ENCODE measurements around the gene LYAR. TPM values are rescaled to one million over a fixed set of nuclear protein-coding genes. Genes with fewer than 3 reads are reported as not detected.

The LYAR gene
- total RNA-seq, 4 donors from 2014 or later = 2.8 to 6.3 (median 4.4) TPM

- no peak overlapping the region for H3K4me3 ChIP-seq
- no peak for TF ChIP-seq POLR2A (IDR thresholded peaks at IDR 0.05)
- TF ChIP-seq, protein P1, sequence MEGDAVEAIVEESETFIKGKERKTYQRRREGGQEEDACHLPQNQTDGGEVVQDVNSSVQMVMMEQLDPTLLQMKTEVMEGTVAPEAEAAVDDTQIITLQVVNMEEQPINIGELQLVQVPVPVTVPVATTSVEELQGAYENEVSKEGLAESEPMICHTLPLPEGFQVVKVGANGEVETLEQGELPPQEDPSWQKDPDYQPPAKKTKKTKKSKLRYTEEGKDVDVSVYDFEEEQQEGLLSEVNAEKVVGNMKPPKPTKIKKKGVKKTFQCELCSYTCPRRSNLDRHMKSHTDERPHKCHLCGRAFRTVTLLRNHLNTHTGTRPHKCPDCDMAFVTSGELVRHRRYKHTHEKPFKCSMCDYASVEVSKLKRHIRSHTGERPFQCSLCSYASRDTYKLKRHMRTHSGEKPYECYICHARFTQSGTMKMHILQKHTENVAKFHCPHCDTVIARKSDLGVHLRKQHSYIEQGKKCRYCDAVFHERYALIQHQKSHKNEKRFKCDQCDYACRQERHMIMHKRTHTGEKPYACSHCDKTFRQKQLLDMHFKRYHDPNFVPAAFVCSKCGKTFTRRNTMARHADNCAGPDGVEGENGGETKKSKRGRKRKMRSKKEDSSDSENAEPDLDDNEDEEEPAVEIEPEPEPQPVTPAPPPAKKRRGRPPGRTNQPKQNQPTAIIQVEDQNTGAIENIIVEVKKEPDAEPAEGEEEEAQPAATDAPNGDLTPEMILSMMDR (IDR thresholded peaks at IDR 0.05) = no peak
- no peak overlapping the region for H3K27ac ChIP-seq
- no peaks in the 10 kb centered on the region for H3K4me1 ChIP-seq
- no peaks in the 10 kb centered on the region for H3K9me3 ChIP-seq
- DNase-seq = peak in 1 of 3 donors; percentile 57
- no peaks in the 10 kb centered on the region for H3K36me3 ChIP-seq
- no peaks in the 10 kb centered on the region for H3K27me3 ChIP-seq
Measured at GRCh38 chr4:4333265-4333706, 43.3 kb upstream of the LYAR start.

- Histone ChIP-seq H3K4me3 (no peak overlapping the region), H3K9me3 (no peaks in the 10 kb centered on the region), H3K27me3 (no peaks in the 10 kb centered on the region), H3K27ac (no peak overlapping the region), H3K4me1 (no peaks in the 10 kb centered on the region), H3K36me3 (no peaks in the 10 kb centered on the region)
- DNase-seq = no peak
- TF ChIP-seq, protein P1 (IDR thresholded peaks at IDR 0.05) = no peak
- no peak for TF ChIP-seq POLR2A (IDR thresholded peaks at IDR 0.05)
Measured at GRCh38 chr4:4332529-4332928, 42.6 kb upstream of the LYAR start.

- no peak for TF ChIP-seq POLR2A (IDR thresholded peaks at IDR 0.05)
- TF ChIP-seq, protein P1 (IDR thresholded peaks at IDR 0.05) = no peak
- no peaks in the 10 kb centered on the region for H3K9me3 ChIP-seq
- H3K27ac ChIP-seq = no peak overlapping the region
- no peaks in the 10 kb centered on the region for H3K4me1 ChIP-seq
- no peaks in the 10 kb centered on the region for H3K27me3 ChIP-seq
- no peaks in the 10 kb centered on the region for H3K36me3 ChIP-seq
- peak in 1 of 3 donors; percentile 36 for DNase-seq
- no peak overlapping the region for H3K4me3 ChIP-seq
Measured at GRCh38 chr4:4330794-4331193, 40.8 kb upstream of the LYAR start.

GRCh38 chr4:4329496-4329895 lies 39.5 kb upstream of the LYAR start:
- TF ChIP-seq, protein P1 (IDR thresholded peaks at IDR 0.05) = no peak
- TF ChIP-seq POLR2A (IDR thresholded peaks at IDR 0.05) = no peak
- no peaks in the 10 kb centered on the region for H3K27me3 ChIP-seq
- H3K4me1 ChIP-seq = no peaks in the 10 kb centered on the region
- no peaks in the 10 kb centered on the region for H3K36me3 ChIP-seq
- no peak for DNase-seq
- no peaks in the 10 kb centered on the region for H3K9me3 ChIP-seq
- no peak overlapping the region for H3K4me3 ChIP-seq
- H3K27ac ChIP-seq = no peak overlapping the region

DNA sequence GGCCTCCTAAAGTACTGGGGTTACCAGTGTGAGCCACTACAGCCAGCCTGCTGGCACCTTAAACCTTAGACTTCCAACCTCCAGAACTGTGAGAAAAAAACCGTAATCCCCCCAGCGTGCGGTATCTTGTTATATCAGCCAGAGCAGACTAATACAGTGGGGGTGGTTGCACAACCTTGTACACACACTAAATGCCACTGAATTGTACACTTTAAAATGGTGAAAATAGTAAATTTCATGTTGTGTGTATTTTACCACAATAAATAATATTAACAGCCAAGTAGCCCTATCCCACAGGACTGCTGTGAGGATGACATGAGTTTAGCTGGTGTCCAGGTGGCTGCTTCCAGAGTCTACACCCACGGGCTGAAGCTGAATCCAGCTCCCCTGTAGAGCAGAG lies 38.9 kb upstream of the LYAR start:
- no peaks in the 10 kb centered on the region for H3K27me3 ChIP-seq
- peak in 2 of 3 donors; percentile 6 to 34 for DNase-seq
- H3K9me3 ChIP-seq = no peaks in the 10 kb centered on the region
- TF ChIP-seq POLR2A (IDR thresholded peaks at IDR 0.05) = no peak
- TF ChIP-seq, protein P1 (IDR thresholded peaks at IDR 0.05) = no peak
- no peak overlapping the region for H3K4me3 ChIP-seq
- H3K27ac ChIP-seq = no peak overlapping the region
- H3K36me3 ChIP-seq = no peaks in the 10 kb centered on the region
- no peaks in the 10 kb centered on the region for H3K4me1 ChIP-seq

- Histone ChIP-seq H3K4me3 (no peak overlapping the region), H3K27ac (no peak overlapping the region), H3K27me3 (no peaks in the 10 kb centered on the region), H3K36me3 (no peaks in the 10 kb centered on the region), H3K9me3 (no peaks in the 10 kb centered on the region), H3K4me1 (no peaks in the 10 kb centered on the region)
- DNase-seq = no peak
- TF ChIP-seq POLR2A (IDR thresholded peaks at IDR 0.05) = no peak
- TF ChIP-seq, protein P1 (IDR thresholded peaks at IDR 0.05) = no peak
Measured at GRCh38 chr4:4328206-4328605, 38.3 kb upstream of the LYAR start.
